DMS153 (cell line): ENCODE measurements around the gene RAC3.
"Not testable (repeated sequence)": the region's sequence is repeated elsewhere in the genome, so short reads cannot be mapped to it uniquely, and the experiment has no call there.

ENCODE experiments used
- DNase-seq: peaks from one replicate; lab custom pipeline; 2025; lab: John Stamatoyannopoulos, UW

Gene RAC3

GRCh38 chr17:82023447-82024241 lies 7.8 kb upstream of the RAC3 start:
- DNase-seq: no peak

GRCh38 chr17:82024859-82025258 lies 6.6 kb upstream of the RAC3 start:
- DNase-seq: no peak

GRCh38 chr17:82025401-82026107 lies 5.9 kb upstream of the RAC3 start:
- DNase-seq: no peak

GRCh38 chr17:82028246-82028645 lies 3.2 kb upstream of the RAC3 start:
- no peak for DNase-seq

GRCh38 chr17:82028966-82029365 lies 2.5 kb upstream of the RAC3 start:
- no peak for DNase-seq

- no peak for DNase-seq
Observed at GRCh38 chr17:82029391-82029790, 2.1 kb upstream of the RAC3 start.

- no peak for DNase-seq
Observed at GRCh38 chr17:82029990-82030469, 1.4 kb upstream of the RAC3 start.

- peak; percentile 40 for DNase-seq
Observed at GRCh38 chr17:82030470-82031302, 792 bp upstream of the RAC3 start.

- DNase-seq: peak; percentile 13
Observed at GRCh38 chr17:82031885-82032627, 578 bp downstream of the RAC3 start.

- DNase-seq: no peak
Observed at GRCh38 chr17:82033359-82034085, 2.0 kb downstream of the RAC3 start.

- DNase-seq: no peak
Observed at GRCh38 chr17:82034371-82035011, 3.0 kb downstream of the RAC3 start.

GRCh38 chr17:82035488-82035887 lies 4.0 kb downstream of the RAC3 start:
- no peak for DNase-seq

- DNase-seq: no peak
Observed at GRCh38 chr17:82035956-82036633, 4.6 kb downstream of the RAC3 start.

GRCh38 chr17:82036634-82037091 lies 5.2 kb downstream of the RAC3 start:
- no peak for DNase-seq

GRCh38 chr17:82037092-82037888 lies 5.8 kb downstream of the RAC3 start, which contains the start of gene DCXR:
Gene DCXR (minus strand): TSS chr17:82037697. CDS start chr17:82037682, 15 bp downstream.
- DNase-seq: peak; percentile 92

GRCh38 chr17:82037889-82038195 lies 6.4 kb downstream of the RAC3 start:
- DNase-seq: no peak

GRCh38 chr17:82038796-82039409 lies 7.4 kb downstream of the RAC3 start:
- DNase-seq: not testable (repeated sequence)

- no peak for DNase-seq
Observed at GRCh38 chr17:82039695-82040299, 8.3 kb downstream of the RAC3 start.
